Prostate gland (tissue), 2 donors: Measurements from ENCODE around the gene WWOX. TPM values are rescaled to one million over a fixed set of nuclear protein-coding genes. Genes with fewer than 3 reads are reported as not detected.

Source experiments
- DNase-seq: peaks from one replicate; pipeline ENCODE4 v3.0.0-alpha.2; 2019; ENCODE audit warnings: low spot score
- H3K27ac ChIP-seq, 2 donors: fragments of 200-600 bp; sonication (generic); 2 replicates each; pipeline ENCODE4 v1.5.1; 2017 to 2019
- H3K27me3 ChIP-seq: fragments of 200-600 bp; sonication (generic); replicated peaks from 2 replicates; pipeline ENCODE4 v1.5.1; 2019; ENCODE audit not compliant: insufficient read depth
- H3K36me3 ChIP-seq, 2 donors: fragments of 200-600 bp; sonication (generic); 1 replicate in 1 of 2; 2 replicates in 1 of 2; pipeline versions ENCODE4 v1.5.1 to v1.8.1; 2017 to 2019
- H3K4me1 ChIP-seq: fragments of 200-600 bp; sonication (generic); replicated peaks from 2 replicates; pipeline ENCODE4 v1.5.1; 2019
- H3K4me3 ChIP-seq, 2 donors: fragments of 200-600 bp; sonication (generic); 2 replicates each; pipeline ENCODE4 v1.5.1; 2017 to 2019
- H3K9me3 ChIP-seq: fragments of 200-600 bp; sonication (generic); 2 replicates; pipeline ENCODE4 v1.5.1; 2017
- CTCF ChIP-seq, 4 experiments: fragments of 200-600 bp in 2 of 4; fragments of 450-650 bp in 2 of 4; sonication (generic) in 2 of 4; IDR thresholded peaks; 1 replicate in 3 of 4; 2 replicates in 1 of 4; pipeline ENCODE4 v1.5.1; 2016 to 2019; ENCODE audit warnings: antibody characterized with exemption in 4 of 4, mild to moderate bottlenecking in 2 of 4, moderate library complexity in 2 of 4
- POLR2A ChIP-seq: fragments of 450-650 bp; IDR thresholded peaks from one replicate; pipeline ENCODE4 v1.6.1; 2016; ENCODE audit warnings: antibody characterized with exemption, mild to moderate bottlenecking
- POLR2AphosphoS5 ChIP-seq: sonication (generic); formaldehyde crosslinking; IDR thresholded peaks from one replicate; pipeline ENCODE4 v1.6.1; 2017; ENCODE audit warnings: antibody characterized with exemption
- WGBS: methylation state at CpG from one replicate; pipeline ENCODE4 v1.1.5; 2018; 5-methylcytosine and 5-hydroxymethylcytosine counted together
- intact Hi-C: fragments of 100-400 bp; cut with DNase I; formaldehyde crosslinking; loops from one replicate; pipeline ENCODE4 v1.14.2; 2022
- total RNA-seq, 2 donors: library from RNA; depleted of rRNA; stranded (reverse); fragments of >200 nt; gene quantifications; one replicate each; pipeline ENCODE4 v1.1.0, GENCODE V29; 2016

The WWOX gene
- total RNA-seq, 2 donors from 2014 or later, result 93.2 to 99.4 TPM

GRCh38 chr16:78900044-78900811 lies 800.8 kb downstream of the WWOX start:
- H3K36me3 ChIP-seq, result no peaks in the 10 kb centered on the region
- no peak for TF ChIP-seq POLR2A
- no peak for TF ChIP-seq CTCF (IDR thresholded peaks at IDR 0.05)
- no peak for TF ChIP-seq POLR2AphosphoS5
- 86% methylated on average over 6 of the region's 6 CpGs for WGBS
- no peaks in the 10 kb centered on the region for H3K4me1 ChIP-seq
- intact Hi-C loops, result no loop called here
- no peak for DNase-seq
- H3K27me3 ChIP-seq, result no peaks in the 10 kb centered on the region
- no peak overlapping the region for H3K4me3 ChIP-seq
- H3K27ac ChIP-seq, result no peak overlapping the region
- no peaks in the 10 kb centered on the region for H3K9me3 ChIP-seq

GRCh38 chr16:78900966-78901365 lies 801.5 kb downstream of the WWOX start:
- TF ChIP-seq POLR2A (no peak), CTCF (IDR thresholded peaks at IDR 0.05) (no peak), POLR2AphosphoS5 (no peak)
- Histone ChIP-seq H3K9me3 (no peaks in the 10 kb centered on the region), H3K27me3 (no peaks in the 10 kb centered on the region), H3K27ac (no peak overlapping the region), H3K4me1 (no peaks in the 10 kb centered on the region), H3K36me3 (no peaks in the 10 kb centered on the region), H3K4me3 (no peak overlapping the region)
- DNase-seq, result no peak
- intact Hi-C loops, result no loop called here
- WGBS, result 92% methylated on average over 4 of the region's 4 CpGs

GRCh38 chr16:78902321-78902720 lies 802.9 kb downstream of the WWOX start:
- no peak overlapping the region for H3K27ac ChIP-seq
- intact Hi-C loops, result no loop called here
- H3K36me3 ChIP-seq, result no peaks in the 10 kb centered on the region
- H3K9me3 ChIP-seq, result no peaks in the 10 kb centered on the region
- TF ChIP-seq CTCF (IDR thresholded peaks at IDR 0.05) (no peak), POLR2A (no peak), POLR2AphosphoS5 (no peak)
- no peak for DNase-seq
- WGBS, result 96% methylated on average over 13 of the region's 13 CpGs
- no peak overlapping the region for H3K4me3 ChIP-seq
- no peaks in the 10 kb centered on the region for H3K4me1 ChIP-seq
- H3K27me3 ChIP-seq, result no peaks in the 10 kb centered on the region

GRCh38 chr16:78903237-78903636 lies 803.8 kb downstream of the WWOX start:
- H3K36me3 ChIP-seq, result no peaks in the 10 kb centered on the region
- DNase-seq, result no peak
- intact Hi-C loops, result no loop called here
- TF ChIP-seq POLR2AphosphoS5, result no peak
- TF ChIP-seq CTCF (IDR thresholded peaks at IDR 0.05), result no peak
- TF ChIP-seq POLR2A, result no peak
- H3K4me1 ChIP-seq, result no peaks in the 10 kb centered on the region
- no peak overlapping the region for H3K27ac ChIP-seq
- no peaks in the 10 kb centered on the region for H3K9me3 ChIP-seq
- 76% methylated on average over 4 of the region's 4 CpGs for WGBS
- H3K4me3 ChIP-seq, result no peak overlapping the region
- no peaks in the 10 kb centered on the region for H3K27me3 ChIP-seq

- Histone ChIP-seq H3K9me3 (no peaks in the 10 kb centered on the region), H3K27ac (no peak overlapping the region), H3K27me3 (no peaks in the 10 kb centered on the region), H3K4me1 (no peaks in the 10 kb centered on the region), H3K4me3 (no peak overlapping the region), H3K36me3 (no peaks in the 10 kb centered on the region)
- no peak for TF ChIP-seq POLR2AphosphoS5
- intact Hi-C loops, result no loop called here
- WGBS, result 89% methylated on average over 4 of the region's 4 CpGs
- no peak for DNase-seq
Observed at GRCh38 chr16:78903843-78904242, 804.4 kb downstream of the WWOX start.
